NCI-H526 treated with DMSO at 0.1 percent for 48 hours (cell line): ENCODE results near the gene FRYL.
"Not testable (repeated sequence)": the region's sequence is repeated elsewhere in the genome, so short reads cannot be mapped to it uniquely, and the experiment has no call there.

ENCODE experiments used
- DNase-seq: peaks from one replicate; lab custom pipeline; 2025; lab: John Stamatoyannopoulos, UW

The FRYL gene

GRCh38 chr4:48698029-48698971, 81.8 kb downstream of the FRYL start:
- DNase-seq = no peak

DNA sequence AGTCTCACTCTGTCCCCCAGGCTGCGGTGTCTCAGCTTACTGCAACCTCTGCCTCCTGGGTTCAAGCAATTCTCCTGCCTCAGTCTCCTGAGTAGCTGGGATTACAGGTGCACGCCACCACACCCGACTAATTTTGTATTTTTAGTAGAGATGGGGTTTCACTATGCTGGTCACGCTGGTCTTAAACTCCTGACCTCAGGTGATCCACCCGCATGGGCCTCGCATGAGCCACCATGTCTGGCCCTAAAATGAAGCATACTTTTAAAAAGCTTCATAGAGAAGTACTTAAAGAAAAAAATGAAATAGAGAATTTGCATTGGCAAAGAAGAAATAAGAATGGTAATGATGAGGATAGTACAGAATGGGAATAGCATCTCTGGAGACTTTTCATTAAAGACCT, 82.6 kb downstream of the FRYL start:
- DNase-seq = not testable (repeated sequence)

DNA sequence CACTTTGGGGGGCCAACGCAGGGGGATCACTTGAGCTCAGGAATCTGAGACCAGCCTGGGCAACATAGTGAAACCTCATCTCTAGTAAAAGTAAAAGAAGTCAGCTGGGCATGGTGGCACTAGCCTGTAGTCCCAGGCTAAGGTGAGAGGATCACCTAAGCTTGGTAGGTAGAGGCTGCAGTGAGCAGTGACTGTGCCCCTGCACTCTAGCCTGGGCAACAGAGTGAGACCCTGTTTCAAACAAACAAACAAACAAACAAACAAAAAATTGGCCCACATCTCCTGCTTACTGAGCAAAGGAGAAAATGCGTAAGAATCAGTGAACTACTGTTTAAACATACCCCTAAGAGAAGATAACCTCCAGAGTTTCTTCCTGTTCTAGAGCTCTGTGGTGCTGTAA, 85.3 kb downstream of the FRYL start:
- no peak for DNase-seq

DNA sequence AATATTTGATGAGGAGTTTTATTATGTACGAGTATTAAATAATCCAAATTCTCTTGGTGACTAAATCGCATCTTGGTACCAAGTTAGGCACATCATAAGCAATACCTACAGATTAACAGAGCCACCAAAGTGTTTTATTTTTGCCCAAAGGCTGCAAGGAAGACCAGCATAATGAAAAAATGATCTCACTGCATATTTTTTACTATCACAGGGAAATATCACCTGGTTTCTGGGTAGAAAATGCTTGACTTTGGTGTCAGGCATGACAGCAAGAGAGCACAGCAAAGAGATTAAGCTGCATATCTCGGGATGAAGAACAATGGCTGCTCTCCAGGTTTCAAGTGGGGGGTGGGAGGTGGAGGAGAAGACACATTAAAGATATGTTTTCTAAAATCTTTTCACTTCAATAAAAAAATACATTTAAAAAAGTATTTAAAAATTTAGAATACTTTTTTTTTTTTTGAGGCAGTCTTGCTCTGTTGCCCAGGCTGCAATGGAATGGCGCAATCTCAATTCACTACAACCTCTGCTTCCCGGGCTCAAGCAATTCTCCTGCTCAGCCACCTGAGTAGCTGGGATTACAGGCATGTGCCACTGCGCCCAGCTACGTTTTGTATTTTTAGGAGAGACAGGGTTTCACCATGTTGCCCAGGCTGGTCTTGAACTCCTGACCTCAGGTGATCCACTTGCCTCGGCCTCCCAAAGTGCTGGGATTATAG, 86.1 kb downstream of the FRYL start:
- no peak for DNase-seq

DNA sequence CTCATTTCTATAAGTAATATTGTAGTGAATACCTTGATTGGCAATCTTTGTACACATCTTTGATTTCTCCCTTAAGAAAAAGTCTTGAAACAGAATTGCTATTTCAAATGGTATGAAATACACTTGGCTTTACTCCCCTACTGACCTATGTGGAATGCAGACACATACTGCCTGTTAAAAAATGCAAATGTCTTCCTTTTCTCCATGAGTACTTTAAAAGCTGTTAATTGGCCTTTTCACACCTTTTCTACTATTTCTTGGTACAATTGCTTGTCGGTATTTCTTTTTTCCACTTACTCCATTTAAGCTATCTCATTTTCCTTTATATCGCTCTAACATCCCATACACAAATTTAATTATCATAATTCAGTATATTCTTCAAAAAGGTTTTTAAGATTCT, 87.2 kb downstream of the FRYL start:
- DNase-seq = no peak

- DNase-seq = no peak
These were observed 88.0 kb downstream of the FRYL start for GRCh38 chr4:48692044-48692443.

GRCh38 chr4:48688953-48689352, 91.1 kb downstream of the FRYL start:
- no peak for DNase-seq

- no peak for DNase-seq
These were observed 92.6 kb downstream of the FRYL start for GRCh38 chr4:48687313-48688051.

GRCh38 chr4:48686369-48686768, 93.7 kb downstream of the FRYL start:
- DNase-seq = no peak

- no peak for DNase-seq
These were observed 96.1 kb downstream of the FRYL start for GRCh38 chr4:48683784-48684666.

DNA sequence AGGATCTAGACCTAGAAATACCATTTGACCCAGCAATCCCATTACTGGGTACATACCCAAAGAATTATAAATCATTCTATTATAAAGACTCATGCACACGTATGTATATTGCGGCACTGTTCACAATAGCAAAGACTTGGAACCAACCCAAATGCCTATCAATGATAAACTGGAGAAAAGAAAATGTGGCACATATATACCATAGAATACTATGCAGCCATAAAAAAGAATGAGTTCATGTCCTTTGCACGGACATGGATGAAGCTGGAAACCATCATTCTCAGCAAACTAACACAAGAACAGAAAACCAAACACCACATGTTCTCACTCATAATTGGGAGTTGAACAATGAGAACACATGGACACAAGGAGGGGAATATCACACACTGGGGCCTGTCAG, 97.2 kb downstream of the FRYL start:
- DNase-seq = not testable (repeated sequence)

GRCh38 chr4:48681856-48682255, 98.2 kb downstream of the FRYL start:
- no peak for DNase-seq

- no peak for DNase-seq
These were observed 99.1 kb downstream of the FRYL start for GRCh38 chr4:48680848-48681568.

GRCh38 chr4:48673537-48673936, 106.5 kb downstream of the FRYL start:
- no peak for DNase-seq

GRCh38 chr4:48670587-48670986, 109.5 kb downstream of the FRYL start:
- DNase-seq = no peak

GRCh38 chr4:48669086-48669485, 111.0 kb downstream of the FRYL start:
- DNase-seq = no peak

DNA sequence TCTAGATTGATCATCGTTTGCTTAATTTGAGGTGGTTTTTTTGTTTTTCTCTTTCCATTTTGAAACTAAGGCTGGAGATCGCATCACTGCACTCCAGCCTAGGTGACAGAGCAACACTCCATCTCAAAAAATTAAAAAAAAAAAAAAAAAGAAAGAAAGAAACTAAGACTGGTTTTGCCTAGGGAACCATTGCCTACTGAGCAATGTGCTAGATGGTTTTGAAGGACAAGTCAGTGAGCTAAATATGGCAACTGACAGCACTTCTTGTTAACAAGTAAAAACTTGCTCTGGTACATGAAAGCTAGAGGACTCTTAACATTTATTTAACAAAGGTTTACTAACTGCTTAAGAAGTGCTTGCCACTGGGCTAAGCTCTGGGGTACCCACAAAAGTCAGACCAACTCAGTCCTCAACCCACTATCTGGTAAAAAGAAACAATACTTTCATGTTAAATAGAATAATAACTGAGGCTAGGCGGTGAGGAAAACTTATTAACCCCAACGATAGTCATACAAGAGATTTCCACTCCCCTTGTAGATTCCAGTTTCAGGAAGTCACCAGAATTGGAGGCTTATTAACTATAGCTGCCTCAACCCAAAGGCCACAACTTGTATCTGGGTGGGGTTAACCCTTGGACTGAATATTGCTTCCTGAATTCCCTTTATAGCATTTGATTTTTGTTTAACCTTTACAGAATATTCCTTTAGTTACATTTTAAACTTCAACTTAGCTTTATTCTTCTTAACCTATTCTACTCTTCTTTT, 111.6 kb downstream of the FRYL start:
- DNase-seq = no peak

DNA sequence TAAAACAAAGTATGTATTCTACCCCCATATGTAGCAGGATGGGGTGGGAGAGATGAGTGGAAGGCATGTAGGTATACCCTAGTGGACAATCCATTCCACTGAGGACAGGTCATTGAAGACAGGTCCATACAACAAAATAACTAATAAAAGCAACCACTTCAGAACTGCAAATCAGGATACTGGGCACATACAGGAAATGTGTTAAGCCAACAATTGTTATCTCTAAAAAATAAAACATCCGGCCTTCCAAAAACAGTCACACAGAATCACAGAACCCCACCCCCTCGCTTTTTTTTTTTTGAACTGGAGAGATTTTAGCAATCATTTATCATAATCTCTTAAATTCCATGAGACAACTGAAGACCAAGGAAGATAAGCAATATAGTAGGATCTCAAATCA, 112.9 kb downstream of the FRYL start:
- no peak for DNase-seq

DNA sequence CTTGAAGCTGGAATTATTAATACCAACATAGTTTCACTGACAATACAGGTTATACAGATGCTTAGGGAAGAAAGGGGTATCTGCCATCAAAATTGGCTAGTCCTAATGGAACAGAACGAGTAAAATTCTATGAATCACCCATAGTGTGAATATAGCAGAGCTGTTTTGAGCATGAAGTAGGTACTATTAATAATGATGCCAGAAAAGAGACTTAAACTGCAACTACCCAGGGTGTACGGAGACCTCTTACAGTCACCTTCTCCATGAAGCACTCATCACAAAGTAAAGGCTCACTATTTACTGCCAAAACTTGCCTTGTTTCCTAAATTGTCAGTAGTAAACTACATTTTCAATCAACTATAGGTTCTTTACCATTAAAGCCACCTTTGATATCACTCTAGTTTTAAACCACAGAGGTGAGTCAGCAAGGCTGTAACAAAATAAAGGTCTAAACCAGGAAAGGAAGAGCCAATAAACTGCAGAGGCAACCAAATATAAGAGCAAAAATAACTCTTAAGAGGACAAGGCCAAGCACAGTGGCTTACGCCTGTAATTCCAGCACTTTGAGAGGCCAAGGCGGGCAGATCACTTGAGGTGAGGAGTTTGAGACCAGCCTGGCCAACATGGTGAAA, 114.4 kb downstream of the FRYL start:
- DNase-seq = no peak

DNA sequence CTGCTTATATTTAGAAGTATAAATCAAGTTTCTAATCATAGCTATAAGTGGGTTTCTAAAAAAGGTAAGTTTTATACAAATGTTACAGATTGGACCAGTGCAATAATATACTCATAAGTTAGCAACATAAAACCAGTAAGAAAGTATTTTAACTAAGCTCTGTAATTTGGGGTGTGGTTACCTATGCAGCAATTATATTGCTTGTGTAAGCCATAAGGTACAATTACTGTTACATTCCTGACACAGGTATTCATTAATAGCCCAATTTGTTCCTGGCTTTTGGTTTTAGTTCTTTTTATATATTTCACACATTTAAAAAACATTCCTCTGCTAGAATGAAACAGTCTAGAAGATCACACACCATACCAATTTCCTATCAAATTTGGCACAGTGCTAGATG, 115.1 kb downstream of the FRYL start:
- DNase-seq = no peak
